HepG2 (cell line): ENCODE measurements around the gene SLC44A4. TPM values are rescaled to one million over a fixed set of nuclear protein-coding genes. Genes with fewer than 3 reads are reported as not detected.
A peak's percentile ranks its signal among the peaks of the same experiment; 100 is the strongest.

Experiments used
- ATAC-seq: fragments of 200-7000 bp; cut with Tn5 transposase; 3 replicates; pipeline ENCODE4 v1.9.1; 2020; ENCODE audit warnings: mild to moderate bottlenecking, moderate library complexity
- BruUV-seq: library from RNA; stranded (reverse); fragments of 400-500 nt; replicated peaks from 2 replicates; lab custom pipeline; 2021; lab: Mats Ljungman, UMichigan
- CTCF ChIA-PET: fragments of 300-600 bp; formaldehyde crosslinking; extraction: SDS; loops from one replicate; lab custom pipeline; 2021; ENCODE audit warnings: low total read pairs, inconsistent platforms, low intra/inter-chr PET ratio; lab: Yijun Ruan, JAX
- POLR2A ChIA-PET: fragments of 350-600 bp; sonication (Branson Sonifier 250); formaldehyde crosslinking; loops from one replicate; lab custom pipeline; 2020; ENCODE audit warnings: antibody characterized with exemption, inconsistent platforms; lab: Yijun Ruan, JAX
- DNase-seq: peaks from one replicate; pipeline ENCODE4 v3.0.0-alpha.2; 2015; ENCODE audit warnings: low spot score
- FAIRE-seq: peaks from 3 replicates; lab custom pipeline; 2011; peaks lifted over from hg19 to GRCh38; lab: Jason Lieb, UNC
- H2AFZ ChIP-seq: one replicate; pipeline ENCODE4 v1.6.1; 2011; ENCODE audit warnings: low read length, inconsistent platforms
- H3K27ac ChIP-seq: fragments of 300-600 bp; 3 replicates; pipeline ENCODE4 v1.8.0; 2011; ENCODE audit warnings: mixed run types, mild to moderate bottlenecking, mixed read lengths, low read length, inconsistent platforms; ENCODE audit not compliant: insufficient read depth; ENCODE audit errors: extremely low read length
- H3K27me3 ChIP-seq, 2 experiments: fragments of 200-600 bp in 1 of 2; 2 replicates in 1 of 2; 3 replicates in 1 of 2; pipeline versions ENCODE4 v1.6.0 to v1.8.0; 2011; ENCODE audit warnings: low read length in 2 of 2, mild to moderate bottlenecking in 2 of 2, moderate library complexity in 2 of 2, inconsistent platforms in 1 of 2; ENCODE audit not compliant: insufficient read depth in 2 of 2, control insufficient read depth in 1 of 2
- H3K36me3 ChIP-seq, 2 experiments: fragments of 200-600 bp in 1 of 2; replicated peaks in 1 of 2; 2 replicates in 1 of 2; 3 replicates in 1 of 2; pipeline versions ENCODE4 v1.5.1 to v1.8.0; 2011; ENCODE audit warnings: low read length in 2 of 2, inconsistent platforms in 1 of 2; ENCODE audit not compliant: insufficient read depth in 2 of 2, control insufficient read depth in 1 of 2
- H3K4me1 ChIP-seq: 2 replicates; pipeline ENCODE4 v1.5.1; 2012; ENCODE audit warnings: low read length, inconsistent platforms; ENCODE audit not compliant: insufficient read depth
- H3K4me2 ChIP-seq: 2 replicates; pipeline ENCODE4 v1.6.0; 2011; ENCODE audit warnings: low read depth, low read length, inconsistent platforms
- H3K4me3 ChIP-seq, 3 experiments: fragments of 200-600 bp in 1 of 3; sonication (generic), shearing (Covaris generic) in 1 of 3; replicated peaks in 1 of 3; 2 replicates each; pipeline ENCODE4 v1.5.1; 2011 to 2016; ENCODE audit warnings: low read length in 3 of 3, inconsistent platforms in 2 of 3, low read depth in 2 of 3, mild to moderate bottlenecking in 2 of 3, control low read depth in 1 of 3, mixed read lengths in 1 of 3; ENCODE audit not compliant: insufficient read depth in 1 of 3
- H3K79me2 ChIP-seq: one replicate; pipeline ENCODE4 v1.6.1; 2011; ENCODE audit warnings: low read length, inconsistent platforms; ENCODE audit not compliant: insufficient read depth
- H3K9ac ChIP-seq: 2 replicates; pipeline ENCODE4 v1.6.0; 2011; ENCODE audit warnings: mild to moderate bottlenecking, low read depth, low read length, inconsistent platforms; ENCODE audit not compliant: insufficient read depth
- H3K9me3 ChIP-seq: 2 replicates; pipeline ENCODE4 v1.5.1; 2012; ENCODE audit warnings: mild to moderate bottlenecking, low read length
- H4K20me1 ChIP-seq: 2 replicates; pipeline ENCODE4 v1.6.0; 2011; ENCODE audit warnings: inconsistent platforms, mild to moderate bottlenecking, low read length, moderate library complexity; ENCODE audit not compliant: insufficient read depth
- BHLHE40 ChIP-seq: IDR thresholded peaks from 2 replicates; pipeline ENCODE4 v1.6.1; 2011; ENCODE audit warnings: low read length, improper control_type of control experiment
- ETV5 ChIP-seq: IDR thresholded peaks from 2 replicates; pipeline ENCODE4 v1.6.1; 2018; ENCODE audit warnings: missing biosample characterization, missing genetic modification reagents, inconsistent platforms, borderline replicate concordance
- GABPB1 ChIP-seq: IDR thresholded peaks from 2 replicates; pipeline ENCODE4 v1.6.1; 2016; ENCODE audit warnings: mild to moderate bottlenecking, missing genetic modification reagents, moderate library complexity, missing compliant biosample characterization
- MED8 ChIP-seq: sonication (generic); formaldehyde crosslinking; IDR thresholded peaks from 2 replicates; pipeline ENCODE4 v1.8.1; 2023; ENCODE audit warnings: mild to moderate bottlenecking, missing genetic modification reagents; ENCODE audit not compliant: insufficient replicate concordance
- MIER2 ChIP-seq: IDR thresholded peaks from 2 replicates; pipeline ENCODE4 v1.6.1; 2016; ENCODE audit warnings: missing biosample characterization, missing genetic modification reagents
- MTA3 ChIP-seq: sonication (generic); formaldehyde crosslinking; IDR thresholded peaks from 2 replicates; pipeline ENCODE4 v1.4.0; 2020; ENCODE audit warnings: missing genetic modification reagents
- ONECUT2 ChIP-seq: sonication (generic); formaldehyde crosslinking; IDR thresholded peaks from 2 replicates; pipeline ENCODE4 v1.4.0; 2020; ENCODE audit warnings: missing genetic modification reagents
- PLRG1 ChIP-seq: fragments of 450-650 bp; conservative IDR thresholded peaks from 2 replicates; pipeline ENCODE4 v1.6.1; 2016
- RFXANK ChIP-seq: IDR thresholded peaks from 2 replicates; pipeline ENCODE4 v1.6.1; 2016
- SNRNP70 ChIP-seq: fragments of 200-400 bp; formaldehyde crosslinking; IDR thresholded peaks from 2 replicates; pipeline ENCODE4 v1.6.1; 2017; ENCODE audit warnings: mild to moderate bottlenecking, low read depth, low read length, moderate library complexity
- XRCC5 ChIP-seq: fragments of 200-400 bp; formaldehyde crosslinking; optimal IDR thresholded peaks from 2 replicates; pipeline ENCODE3; 2017; ENCODE audit warnings: mild to moderate bottlenecking, low read length
- ZIK1 ChIP-seq: sonication (generic); formaldehyde crosslinking; IDR thresholded peaks from 2 replicates; pipeline ENCODE4 v1.5.0; 2020; ENCODE audit warnings: mild to moderate bottlenecking, low read depth, missing genetic modification reagents, borderline replicate concordance
- ZNF350 ChIP-seq: sonication (generic); formaldehyde crosslinking; IDR thresholded peaks from 2 replicates; pipeline ENCODE4 v1.4.0; 2020; ENCODE audit warnings: mild to moderate bottlenecking, low read depth, missing genetic modification reagents, borderline replicate concordance
- ZNF891 ChIP-seq: sonication (generic); formaldehyde crosslinking; IDR thresholded peaks from 2 replicates; pipeline ENCODE4 v1.5.0; 2020; ENCODE audit warnings: mild to moderate bottlenecking, missing genetic modification reagents
- WGBS: methylation state at CpG from one replicate; pipeline ENCODE4 v1.1.6; 2017; ENCODE audit warnings: low lambda C conversion rate; 5-methylcytosine and 5-hydroxymethylcytosine counted together
- in situ Hi-C: cut with HindIII; loops from 2 replicates; pipeline ENCODE4 v1.10.0; 2017; ENCODE audit warnings: low pct_unique_long_range_greater_than_20kb; ENCODE audit not compliant: extremely low pct_ligation_motif_present
- intact Hi-C: fragments of 100-400 bp; cut with micrococcal nuclease; formaldehyde crosslinking; loops from one replicate; pipeline ENCODE4 v1.10.0; 2022; ENCODE audit not compliant: unreplicated experiment
- polyA plus RNA-seq, 8 experiments: library from polyadenylated mRNA; depleted of rRNA in 3 of 8; stranded (reverse) in 7 of 8; unstranded in 1 of 8; fragments of >200 nt; fragmentation: Illumina TruSeq in 4 of 8; extraction: Trizol in 4 of 8; gene quantifications; 2 replicates each; pipeline versions ENCODE4 v1.2.1 to v1.2.3, GENCODE V29; 2011 to 2016; ENCODE audit warnings: low read depth in 4 of 8, missing spikeins in 1 of 8, mixed read lengths in 1 of 8; ENCODE audit not compliant: insufficient read depth in 1 of 8
- total RNA-seq, 5 experiments: library from RNA; depleted of rRNA; stranded (reverse); fragments of >200 nt; fragmentation: Illumina TruSeq; extraction: Trizol; gene quantifications; 2 replicates each; pipeline ENCODE4 v1.2.3, GENCODE V29; 2016; ENCODE audit warnings: low read depth in 1 of 5
- TF ChIP-seq, protein P1 (sequence below): sonication (generic); formaldehyde crosslinking; IDR thresholded peaks from 2 replicates; pipeline ENCODE4 v1.4.0; 2020; ENCODE audit warnings: missing genetic modification reagents, mild to moderate bottlenecking, borderline replicate concordance
- TF ChIP-seq, protein P2 (sequence below): sonication (generic); formaldehyde crosslinking; IDR thresholded peaks from one replicate; pipeline ENCODE4 v1.5.1; 2020; ENCODE audit warnings: mild to moderate bottlenecking, missing genetic modification reagents; ENCODE audit errors: not compliant biosample characterization

SLC44A4 gene
- total and polyA plus RNA-seq, 2 of the 13 experiments (the other 11 are each of a cell fraction or from before 2014, with no cell fraction given) = 3.5 to 5.9 TPM

DNA sequence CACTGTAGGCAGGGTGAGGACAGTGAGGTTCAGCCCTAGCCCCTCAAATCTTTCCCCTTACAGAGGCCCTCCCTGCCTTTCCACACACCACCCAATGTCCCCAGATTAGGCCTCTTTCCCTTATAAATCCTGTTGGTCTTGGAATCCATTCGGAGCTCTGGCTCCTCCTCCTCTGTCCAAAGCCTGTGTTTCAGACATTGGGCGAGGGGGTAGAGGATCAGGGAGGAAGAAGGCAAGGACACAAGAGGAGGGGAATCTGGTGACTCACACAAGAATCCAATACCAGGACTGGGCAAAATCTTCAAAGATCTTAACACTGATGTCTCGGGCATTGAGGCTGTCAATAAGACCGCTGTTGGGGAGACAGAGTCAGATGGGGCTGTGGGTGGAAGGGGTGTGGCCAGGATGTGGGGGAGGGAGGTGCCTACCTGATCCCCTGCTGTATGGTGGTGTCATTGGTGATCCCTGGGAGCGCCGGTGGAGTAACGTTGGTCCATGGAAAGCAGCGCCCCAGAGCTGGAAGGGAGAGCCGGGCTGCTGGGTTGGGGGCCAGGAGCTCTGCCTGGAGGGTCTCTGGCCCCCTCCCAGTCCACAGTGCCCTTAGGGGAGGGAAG, 7.6 kb downstream of the SLC44A4 start:
- ATAC-seq (peak; percentile 31), FAIRE-seq (no peak), DNase-seq (no peak)
- H3K27me3 ChIP-seq = no peaks in the 10 kb centered on the region
- in situ Hi-C loops (no loop called here), intact Hi-C loops (no loop called here)
- ChIA-PET POLR2A (interaction anchor here (0.7 to 2.4 kb wide), 3 partner anchors 8 to 56 kb away, joined by 3 to 13 read pairs (median 3); partner anchors contain the start of genes HSPA1A, HSPA1L and NEU1), CTCF (no interaction called here)
- no peaks in the 10 kb centered on the region for H3K9me3 ChIP-seq
- H3K4me3 ChIP-seq = peak overlapping the region in 1 of 3 experiments; percentile 18; a peak in 1 of 6 replicates
- no peak overlapping the region for H3K27ac ChIP-seq
- no peaks in the 10 kb centered on the region for H3K79me2 ChIP-seq
- peak overlapping the region; percentile 51 for H3K4me2 ChIP-seq
- peak overlapping the region; percentile 89 for H2AFZ ChIP-seq
- BruUV-seq = no TSS peak
- WGBS = 30% methylated on average over 6 of the region's 9 CpGs
- H3K9ac ChIP-seq = no peak overlapping the region
- no peaks in the 10 kb centered on the region for H4K20me1 ChIP-seq
- no peaks in the 10 kb centered on the region for H3K36me3 ChIP-seq
- H3K4me1 ChIP-seq = peaks cover 60% of the 10 kb centered on the region
- TF ChIP-seq MTA3 (CRISPR knock-in tag) = no peak
- 0 out of 2 replicates have a peak, but pooled peaks have one; percentile 14 for TF ChIP-seq GABPB1
- no peak for TF ChIP-seq ETV5
- no peak for TF ChIP-seq SNRNP70
- 0 out of 2 replicates have a peak, but pooled peaks have one; percentile 22 for TF ChIP-seq ZNF891
- no peak for TF ChIP-seq PLRG1
- TF ChIP-seq ONECUT2 (CRISPR knock-in tag) = no peak
- peak; percentile 44 for TF ChIP-seq XRCC5
- no peak for TF ChIP-seq MIER2 (CRISPR knock-in tag)
- TF ChIP-seq ZIK1 (CRISPR knock-in tag) = no peak
- TF ChIP-seq, protein P1, sequence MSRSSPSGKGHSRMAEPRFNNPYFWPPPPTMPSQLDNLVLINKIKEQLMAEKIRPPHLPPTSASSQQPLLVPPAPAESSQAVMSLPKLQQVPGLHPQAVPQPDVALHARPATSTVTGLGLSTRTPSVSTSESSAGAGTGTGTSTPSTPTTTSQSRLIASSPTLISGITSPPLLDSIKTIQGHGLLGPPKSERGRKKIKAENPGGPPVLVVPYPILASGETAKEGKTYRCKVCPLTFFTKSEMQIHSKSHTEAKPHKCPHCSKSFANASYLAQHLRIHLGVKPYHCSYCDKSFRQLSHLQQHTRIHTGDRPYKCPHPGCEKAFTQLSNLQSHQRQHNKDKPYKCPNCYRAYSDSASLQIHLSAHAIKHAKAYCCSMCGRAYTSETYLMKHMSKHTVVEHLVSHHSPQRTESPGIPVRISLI = no peak
- TF ChIP-seq BHLHE40 = no peak
- TF ChIP-seq ZNF350 (CRISPR knock-in tag) = peak; percentile 23; the same call in 1 of the 2 replicates
- TF ChIP-seq, protein P2, sequence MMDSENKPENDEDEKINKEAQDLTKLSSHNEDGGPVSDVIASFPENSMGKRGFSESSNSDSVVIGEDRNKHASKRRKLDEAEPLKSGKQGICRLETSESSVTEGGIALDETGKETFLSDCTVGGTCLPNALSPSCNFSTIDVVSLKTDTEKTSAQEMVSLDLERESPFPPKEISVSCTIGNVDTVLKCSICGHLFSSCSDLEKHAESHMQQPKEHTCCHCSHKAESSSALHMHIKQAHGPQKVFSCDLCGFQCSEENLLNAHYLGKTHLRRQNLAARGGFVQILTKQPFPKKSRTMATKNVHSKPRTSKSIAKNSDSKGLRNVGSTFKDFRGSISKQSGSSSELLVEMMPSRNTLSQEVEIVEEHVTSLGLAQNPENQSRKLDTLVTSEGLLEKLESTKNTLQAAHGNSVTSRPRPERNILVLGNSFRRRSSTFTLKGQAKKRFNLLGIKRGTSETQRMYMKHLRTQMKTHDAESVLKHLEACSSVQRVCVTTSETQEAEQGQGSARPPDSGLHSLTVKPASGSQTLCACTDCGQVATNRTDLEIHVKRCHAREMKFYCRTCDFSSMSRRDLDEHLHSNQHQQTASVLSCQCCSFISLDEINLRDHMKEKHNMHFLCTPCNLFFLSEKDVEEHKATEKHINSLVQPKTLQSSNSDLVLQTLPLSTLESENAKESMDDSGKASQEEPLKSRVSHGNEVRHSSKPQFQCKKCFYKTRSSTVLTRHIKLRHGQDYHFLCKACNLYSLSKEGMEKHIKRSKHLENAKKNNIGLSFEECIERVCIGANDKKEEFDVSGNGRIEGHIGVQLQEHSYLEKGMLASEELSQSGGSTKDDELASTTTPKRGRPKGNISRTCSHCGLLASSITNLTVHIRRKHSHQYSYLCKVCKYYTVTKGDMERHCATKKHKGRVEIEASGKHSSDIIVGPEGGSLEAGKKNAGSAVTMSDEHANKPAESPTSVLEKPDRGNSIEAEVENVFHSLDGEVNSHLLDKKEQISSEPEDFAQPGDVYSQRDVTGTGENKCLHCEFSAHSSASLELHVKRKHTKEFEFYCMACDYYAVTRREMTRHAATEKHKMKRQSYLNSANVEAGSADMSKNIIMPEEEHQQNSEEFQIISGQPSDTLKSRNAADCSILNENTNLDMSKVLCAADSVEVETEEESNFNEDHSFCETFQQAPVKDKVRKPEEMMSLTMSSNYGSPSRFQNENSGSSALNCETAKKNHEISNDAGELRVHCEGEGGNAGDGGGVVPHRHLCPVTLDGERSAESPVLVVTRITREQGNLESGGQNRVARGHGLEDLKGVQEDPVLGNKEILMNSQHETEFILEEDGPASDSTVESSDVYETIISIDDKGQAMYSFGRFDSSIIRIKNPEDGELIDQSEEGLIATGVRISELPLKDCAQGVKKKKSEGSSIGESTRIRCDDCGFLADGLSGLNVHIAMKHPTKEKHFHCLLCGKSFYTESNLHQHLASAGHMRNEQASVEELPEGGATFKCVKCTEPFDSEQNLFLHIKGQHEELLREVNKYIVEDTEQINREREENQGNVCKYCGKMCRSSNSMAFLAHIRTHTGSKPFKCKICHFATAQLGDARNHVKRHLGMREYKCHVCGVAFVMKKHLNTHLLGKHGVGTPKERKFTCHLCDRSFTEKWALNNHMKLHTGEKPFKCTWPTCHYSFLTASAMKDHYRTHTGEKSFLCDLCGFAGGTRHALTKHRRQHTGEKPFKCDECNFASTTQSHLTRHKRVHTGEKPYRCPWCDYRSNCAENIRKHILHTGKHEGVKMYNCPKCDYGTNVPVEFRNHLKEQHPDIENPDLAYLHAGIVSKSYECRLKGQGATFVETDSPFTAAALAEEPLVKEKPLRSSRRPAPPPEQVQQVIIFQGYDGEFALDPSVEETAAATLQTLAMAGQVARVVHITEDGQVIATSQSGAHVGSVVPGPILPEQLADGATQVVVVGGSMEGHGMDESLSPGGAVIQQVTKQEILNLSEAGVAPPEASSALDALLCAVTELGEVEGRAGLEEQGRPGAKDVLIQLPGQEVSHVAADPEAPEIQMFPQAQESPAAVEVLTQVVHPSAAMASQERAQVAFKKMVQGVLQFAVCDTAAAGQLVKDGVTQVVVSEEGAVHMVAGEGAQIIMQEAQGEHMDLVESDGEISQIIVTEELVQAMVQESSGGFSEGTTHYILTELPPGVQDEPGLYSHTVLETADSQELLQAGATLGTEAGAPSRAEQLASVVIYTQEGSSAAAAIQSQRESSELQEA (CRISPR knock-in tag) = no peak
- no peak for TF ChIP-seq RFXANK (CRISPR knock-in tag)
- no peak for TF ChIP-seq MED8 (CRISPR knock-in tag)
